Right kidney (tissue), 9 donors: ENCODE data around the gene CENPP.

Source experiments
- DNase-seq: peaks from one replicate; pipeline ENCODE4 v3.0.0-alpha.2; 2016
- long read RNA-seq, 8 donors: transcript quantifications; one replicate each; lab custom pipeline, GENCODE V29; 2026

Gene CENPP
- long read RNA-seq, donor 1, partial matches to known transcripts, result 5 of 57 reads
- long read RNA-seq, donor 1, other reads (novel, unspliced or antisense), result 50 of 57 reads
- long read RNA-seq, donor 2, result 0 reads
- long read RNA-seq, donor 3, partial matches to known transcripts, result 0 of 1 reads
- long read RNA-seq, donor 3, other reads (novel, unspliced or antisense), result 0 of 1 reads
- long read RNA-seq, donor 4, partial matches to known transcripts, result 5 of 8 reads
- long read RNA-seq, donor 4, other reads (novel, unspliced or antisense), result 0 of 8 reads
- long read RNA-seq, donor 5, partial matches to known transcripts, result 0 of 5 reads
- long read RNA-seq, donor 5, other reads (novel, unspliced or antisense), result 0 of 5 reads
- long read RNA-seq, donor 6, partial matches to known transcripts, result 5 of 12 reads
- long read RNA-seq, donor 6, other reads (novel, unspliced or antisense), result 6 of 12 reads
- long read RNA-seq, donor 7, partial matches to known transcripts, result 0 of 3 reads
- long read RNA-seq, donor 7, other reads (novel, unspliced or antisense), result 0 of 3 reads
- long read RNA-seq, donor 8, partial matches to known transcripts, result 18 of 29 reads
- long read RNA-seq, donor 8, other reads (novel, unspliced or antisense), result 8 of 29 reads

- peak; percentile 99 for DNase-seq
Measured at GRCh38 chr9:92325269-92325990, at the start of gene CENPP, which contains the start of gene NOL8. Gene CENPP (plus strand): TSS chr9:92325953. Gene NOL8 (minus strand): TSS chr9:92325350. CDS start chr9:92324161, 1,189 bp downstream.

GRCh38 chr9:92276331-92277032, 49.3 kb upstream of the CENPP start:
- peak; percentile 50 for DNase-seq

GRCh38 chr9:92278110-92278509, 47.6 kb upstream of the CENPP start:
- no peak for DNase-seq

- DNase-seq, result no peak
Measured at GRCh38 chr9:92279302-92279701, 46.5 kb upstream of the CENPP start.

- no peak for DNase-seq
Measured at GRCh38 chr9:92289708-92290390, 35.9 kb upstream of the CENPP start.

- no peak for DNase-seq
Measured at GRCh38 chr9:92290785-92291429, 34.8 kb upstream of the CENPP start.

- no peak for DNase-seq
Measured at GRCh38 chr9:92291577-92291976, 34.2 kb upstream of the CENPP start.

GRCh38 chr9:92292338-92293074, 33.2 kb upstream of the CENPP start:
- DNase-seq, result no peak

GRCh38 chr9:92293075-92293354, 32.7 kb upstream of the CENPP start:
- DNase-seq, result no peak

GRCh38 chr9:92293452-92294296, 32.1 kb upstream of the CENPP start, which contains the start of gene IARS1:
Gene IARS1 (minus strand): TSS chr9:92293697. CDS start chr9:92289419, 4,278 bp downstream.
- peak; percentile 92 for DNase-seq

GRCh38 chr9:92294297-92294676, 31.5 kb upstream of the CENPP start:
- DNase-seq, result peak; percentile 57

GRCh38 chr9:92295240-92295790, 30.4 kb upstream of the CENPP start:
- DNase-seq, result no peak

GRCh38 chr9:92295827-92296258, 29.9 kb upstream of the CENPP start:
- DNase-seq, result no peak

GRCh38 chr9:92297611-92298010, 28.1 kb upstream of the CENPP start:
- DNase-seq, result no peak

- DNase-seq, result no peak
Measured at GRCh38 chr9:92298036-92298435, 27.7 kb upstream of the CENPP start.

- no peak for DNase-seq
Measured at GRCh38 chr9:92299116-92299515, 26.6 kb upstream of the CENPP start.

- no peak for DNase-seq
Measured at GRCh38 chr9:92300936-92301335, 24.8 kb upstream of the CENPP start.

- DNase-seq, result no peak
Measured at GRCh38 chr9:92308893-92309292, 16.9 kb upstream of the CENPP start.

GRCh38 chr9:92310562-92310961, 15.2 kb upstream of the CENPP start:
- DNase-seq, result no peak
